NCI-H526 treated with DMSO at 0.1 percent for 48 hours (cell line): ENCODE measurements around the gene GPSM1.
"Not testable (repeated sequence)": the region's sequence is repeated elsewhere in the genome, so short reads cannot be mapped to it uniquely, and the experiment has no call there.

ENCODE experiments used
- DNase-seq: peaks from one replicate; lab custom pipeline; 2025; lab: John Stamatoyannopoulos, UW

GPSM1 gene

GRCh38 chr9:136318111-136318775 lies 9.1 kb upstream of the GPSM1 start:
- no peak for DNase-seq

GRCh38 chr9:136318776-136319241 lies 8.5 kb upstream of the GPSM1 start:
- DNase-seq: no peak

GRCh38 chr9:136319244-136319643 lies 8.1 kb upstream of the GPSM1 start:
- DNase-seq: not testable (repeated sequence)

- not testable (repeated sequence) for DNase-seq
These were observed 7.4 kb upstream of the GPSM1 start for GRCh38 chr9:136319955-136320354.

GRCh38 chr9:136320972-136321371 lies 6.4 kb upstream of the GPSM1 start:
- not testable (repeated sequence) for DNase-seq

GRCh38 chr9:136321561-136321960 lies 5.8 kb upstream of the GPSM1 start:
- DNase-seq: no peak

GRCh38 chr9:136322756-136323330 lies 4.5 kb upstream of the GPSM1 start:
- DNase-seq: no peak

- no peak for DNase-seq
These were observed 4.0 kb upstream of the GPSM1 start for GRCh38 chr9:136323371-136323789.

GRCh38 chr9:136324501-136325300 lies 2.6 kb upstream of the GPSM1 start:
- DNase-seq: no peak

GRCh38 chr9:136325358-136325757 lies 2.0 kb upstream of the GPSM1 start:
- DNase-seq: no peak

- DNase-seq: no peak
These were observed 1.1 kb upstream of the GPSM1 start for GRCh38 chr9:136326061-136326760.

GRCh38 chr9:136326761-136327303 lies 507 bp upstream of the GPSM1 start:
- no peak for DNase-seq

GRCh38 chr9:136328011-136328621 lies 777 bp downstream of the GPSM1 start:
- DNase-seq: no peak

GRCh38 chr9:136328622-136329041 lies 1.3 kb downstream of the GPSM1 start:
- no peak for DNase-seq

GRCh38 chr9:136329211-136329627 lies 1.9 kb downstream of the GPSM1 start:
- no peak for DNase-seq

GRCh38 chr9:136329636-136330405 lies 2.5 kb downstream of the GPSM1 start:
- DNase-seq: no peak

- no peak for DNase-seq
These were observed 3.2 kb downstream of the GPSM1 start for GRCh38 chr9:136330406-136330990.

- DNase-seq: no peak
These were observed 3.7 kb downstream of the GPSM1 start for GRCh38 chr9:136331030-136331429.

GRCh38 chr9:136331556-136332481 lies 4.5 kb downstream of the GPSM1 start:
- no peak for DNase-seq
